Skeletal muscle tissue (tissue), 4 donors: ENCODE results near the gene CEACAM1. TPM values are rescaled to one million over a fixed set of nuclear protein-coding genes. Genes with fewer than 3 reads are reported as not detected.
"Not testable (repeated sequence)": the region's sequence is repeated elsewhere in the genome, so short reads cannot be mapped to it uniquely, and the experiment has no call there.

ENCODE experiments used
- H3K27ac ChIP-seq: one replicate; pipeline ENCODE4 v1.7.0; 2013; ENCODE audit warnings: mild to moderate bottlenecking, low read depth, low read length, inconsistent platforms
- H3K27me3 ChIP-seq, 3 donors: one replicate each; pipeline ENCODE4 v1.7.0; 2013; ENCODE audit warnings: low read length in 3 of 3; ENCODE audit not compliant: control insufficient read depth in 3 of 3, insufficient read depth in 3 of 3
- H3K36me3 ChIP-seq, 3 donors: one replicate each; pipeline ENCODE4 v1.7.0; 2013; ENCODE audit warnings: low read length in 3 of 3; ENCODE audit not compliant: control insufficient read depth in 3 of 3, insufficient read depth in 3 of 3
- H3K4me1 ChIP-seq, 3 donors: one replicate each; pipeline ENCODE4 v1.7.0; 2013; ENCODE audit warnings: low read length in 3 of 3, mild to moderate bottlenecking in 3 of 3; ENCODE audit not compliant: control insufficient read depth in 3 of 3, insufficient read depth in 3 of 3
- H3K4me3 ChIP-seq, 3 donors: one replicate each; pipeline ENCODE4 v1.7.0; 2013; ENCODE audit warnings: low read length in 3 of 3
- H3K9ac ChIP-seq, 3 donors: one replicate each; pipeline ENCODE4 v1.7.0; 2013; ENCODE audit warnings: low read length in 3 of 3, mild to moderate bottlenecking in 3 of 3, moderate library complexity in 2 of 3, low read depth in 1 of 3
- H3K9me3 ChIP-seq, 3 donors: one replicate each; pipeline ENCODE4 v1.7.0; 2013; ENCODE audit warnings: low read length in 3 of 3; ENCODE audit not compliant: control insufficient read depth in 3 of 3
- total RNA-seq: library from RNA; depleted of rRNA; stranded (reverse); fragments of >200 nt; gene quantifications from one replicate; pipeline ENCODE4 v1.2.3, GENCODE V29; 2014
- donor health status: Osteomylitis.

CEACAM1 gene
- total RNA-seq, 1 donor from 2014 or later: 0.52 TPM

GRCh38 chr19:42550521-42550920, 22.2 kb upstream of the CEACAM1 start:
- not testable (repeated sequence) for H3K36me3 ChIP-seq, H3K9me3 ChIP-seq, H3K9ac ChIP-seq, H3K27ac ChIP-seq, H3K4me3 ChIP-seq
- H3K27me3 ChIP-seq: peaks cover 12 to 21% (median 13%) of the 10 kb centered on the region in 3 donors
- peaks cover 0 to 12% (median 3%) of the 10 kb centered on the region in 3 donors for H3K4me1 ChIP-seq

DNA sequence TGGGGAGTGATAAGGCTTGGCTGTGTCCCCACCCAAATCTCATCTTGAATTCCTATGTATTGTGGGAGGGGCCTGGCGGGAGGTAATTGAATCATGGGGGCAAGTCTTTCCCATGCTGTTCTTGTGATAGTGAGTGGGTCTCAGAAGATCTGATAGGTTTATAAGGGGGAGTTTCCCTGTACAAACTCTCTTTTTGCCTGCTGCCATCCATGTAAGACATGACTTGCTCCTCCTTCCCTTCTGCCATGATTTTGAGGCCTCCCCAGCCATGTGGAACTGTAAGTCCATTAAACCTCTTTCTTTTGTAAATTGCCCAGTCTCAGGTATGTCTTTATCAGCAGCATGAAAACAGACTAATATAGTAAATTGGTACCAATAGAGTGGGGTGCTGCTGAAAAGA, 20.8 kb upstream of the CEACAM1 start:
- H3K27ac ChIP-seq, H3K4me1 ChIP-seq, H3K9me3 ChIP-seq, H3K4me3 ChIP-seq, H3K9ac ChIP-seq, H3K36me3 ChIP-seq: not testable (repeated sequence)
- H3K27me3 ChIP-seq: peaks cover 8 to 13% (median 9%) of the 10 kb centered on the region in 3 donors

DNA sequence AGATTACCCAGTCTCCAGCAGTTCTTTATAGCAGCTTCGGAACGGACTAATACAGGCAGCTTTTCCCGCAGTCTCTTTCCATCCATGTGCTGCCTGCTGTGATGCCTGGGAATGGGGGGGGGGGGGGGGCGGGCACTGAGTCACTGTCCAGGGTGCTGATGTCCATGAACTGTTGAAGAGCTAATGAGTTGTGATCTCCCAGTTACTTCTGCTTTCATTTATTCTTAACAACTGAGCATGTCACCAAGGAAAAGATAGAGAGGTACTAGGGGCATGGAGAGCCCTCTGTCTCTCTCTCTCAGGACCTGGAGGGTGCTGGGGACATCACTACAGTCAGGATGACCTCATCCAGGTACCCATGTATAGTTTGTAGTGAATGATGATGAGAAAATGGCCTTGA, 20.3 kb upstream of the CEACAM1 start:
- H3K36me3 ChIP-seq: no peaks in the 10 kb centered on the region
- H3K27ac ChIP-seq: no peak overlapping the region
- no peaks in the 10 kb centered on the region for H3K4me1 ChIP-seq
- H3K27me3 ChIP-seq: peaks cover 8 to 14% (median 9%) of the 10 kb centered on the region in 3 donors
- no peaks in the 10 kb centered on the region for H3K9me3 ChIP-seq
- H3K4me3 ChIP-seq: no peak overlapping the region
- no peak overlapping the region for H3K9ac ChIP-seq

DNA sequence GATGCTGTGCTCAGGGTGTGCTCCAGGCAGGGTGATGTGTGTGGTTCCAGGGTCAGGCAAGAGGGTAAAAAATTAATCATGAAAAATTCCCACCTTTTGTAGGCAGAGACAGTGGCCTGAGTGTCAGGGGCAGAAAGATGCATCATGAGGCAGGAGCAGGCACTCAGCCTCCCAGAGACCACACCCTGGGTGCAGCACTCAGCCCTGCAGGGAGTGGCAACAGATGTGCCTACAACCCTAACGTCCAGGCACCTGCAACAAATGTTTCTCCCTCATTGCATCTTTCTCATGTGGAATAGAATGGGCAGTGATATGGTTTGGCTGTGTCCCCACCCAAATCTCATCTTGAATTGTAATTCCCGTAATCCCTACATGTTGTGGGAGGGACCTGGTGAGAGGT, 19.6 kb upstream of the CEACAM1 start:
- Histone ChIP-seq H3K27me3 (peaks cover 8 to 18% (median 9%) of the 10 kb centered on the region in 3 donors), H3K4me1 (no peaks in the 10 kb centered on the region), H3K36me3 (no peaks in the 10 kb centered on the region), H3K9me3 (no peaks in the 10 kb centered on the region), H3K9ac (no peak overlapping the region), H3K27ac (no peak overlapping the region), H3K4me3 (no peak overlapping the region)

DNA sequence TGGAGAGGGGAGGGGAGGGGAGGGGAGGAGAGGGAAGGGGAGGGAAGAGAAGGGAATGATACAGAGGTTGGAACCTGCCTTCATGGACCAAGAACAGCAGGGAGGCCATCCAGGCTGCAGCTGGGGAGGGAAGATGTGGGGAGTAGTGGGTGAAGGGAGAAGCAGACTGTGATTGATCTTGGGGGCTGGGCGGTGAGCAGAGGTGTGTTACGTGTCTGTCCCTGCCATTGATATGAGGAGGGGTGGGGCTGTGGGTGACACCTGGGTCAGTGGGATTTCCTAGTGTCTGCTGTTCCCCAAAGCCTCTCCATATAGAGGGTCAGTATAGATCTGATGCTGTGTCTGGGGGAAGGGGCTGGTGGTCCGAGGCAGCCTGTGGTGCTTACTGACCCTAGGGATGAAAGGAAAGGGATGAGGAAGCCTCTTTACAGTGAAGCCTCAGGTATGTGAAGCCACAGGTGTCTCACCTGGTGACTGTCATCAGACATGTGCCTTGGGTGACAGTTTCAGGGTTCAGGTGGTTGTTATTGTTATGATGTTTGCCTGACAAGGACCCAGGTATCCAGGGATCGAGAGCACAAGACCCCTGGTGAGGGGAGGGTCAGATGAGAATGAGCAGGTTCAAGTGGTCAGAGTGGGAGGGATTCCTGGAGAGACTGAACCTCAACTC, 18.7 kb upstream of the CEACAM1 start:
- H3K4me3 ChIP-seq: no peak overlapping the region
- H3K36me3 ChIP-seq: no peaks in the 10 kb centered on the region
- no peak overlapping the region for H3K9ac ChIP-seq
- H3K4me1 ChIP-seq: no peaks in the 10 kb centered on the region
- H3K9me3 ChIP-seq: no peaks in the 10 kb centered on the region
- no peak overlapping the region for H3K27ac ChIP-seq
- H3K27me3 ChIP-seq: peaks cover 8 to 22% (median 9%) of the 10 kb centered on the region in 3 donors

DNA sequence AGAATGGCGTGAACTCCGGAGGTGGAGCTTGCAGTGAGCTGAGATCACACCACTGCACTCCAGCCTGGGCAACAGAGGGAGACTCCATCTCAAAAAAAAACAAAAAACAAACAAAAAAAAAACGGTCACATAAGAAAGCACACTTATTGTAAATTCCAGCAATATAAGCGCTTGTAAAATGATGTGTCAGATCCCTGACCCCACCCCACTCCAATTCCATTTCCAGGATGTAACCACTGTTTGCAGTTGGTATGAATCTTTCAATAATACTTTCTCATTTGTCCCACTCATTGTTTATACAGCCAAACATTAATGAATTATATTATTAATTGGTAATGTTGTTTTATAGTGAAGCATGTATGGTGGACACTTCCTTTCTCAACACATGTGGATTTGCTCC, 15.9 kb upstream of the CEACAM1 start:
- Histone ChIP-seq H3K27ac (no peak overlapping the region), H3K9ac (no peak overlapping the region), H3K36me3 (no peaks in the 10 kb centered on the region), H3K4me1 (no peaks in the 10 kb centered on the region), H3K27me3 (peaks cover 6 to 22% (median 8%) of the 10 kb centered on the region in 3 donors), H3K9me3 (no peaks in the 10 kb centered on the region), H3K4me3 (no peak overlapping the region)

- no peak overlapping the region for H3K4me3 ChIP-seq
- no peaks in the 10 kb centered on the region for H3K9me3 ChIP-seq
- peaks cover 6 to 21% (median 8%) of the 10 kb centered on the region in 3 donors for H3K27me3 ChIP-seq
- H3K27ac ChIP-seq: no peak overlapping the region
- no peaks in the 10 kb centered on the region for H3K36me3 ChIP-seq
- no peak overlapping the region for H3K9ac ChIP-seq
- no peaks in the 10 kb centered on the region for H3K4me1 ChIP-seq
Observed at GRCh38 chr19:42542791-42543190, 14.5 kb upstream of the CEACAM1 start.

- Histone ChIP-seq H3K27ac (no peak overlapping the region), H3K4me1 (no peaks in the 10 kb centered on the region), H3K36me3 (no peaks in the 10 kb centered on the region), H3K27me3 (peaks cover 0 to 9% (median 0%) of the 10 kb centered on the region in 3 donors), H3K4me3 (no peak overlapping the region), H3K9ac (no peak overlapping the region), H3K9me3 (no peaks in the 10 kb centered on the region)
Observed at GRCh38 chr19:42540071-42540553, 11.8 kb upstream of the CEACAM1 start.

GRCh38 chr19:42538841-42539709, 10.8 kb upstream of the CEACAM1 start:
- no peaks in the 10 kb centered on the region for H3K9me3 ChIP-seq
- no peak overlapping the region for H3K4me3 ChIP-seq

GRCh38 chr19:42535276-42535675, 7.0 kb upstream of the CEACAM1 start:
- not testable (repeated sequence) for H3K36me3 ChIP-seq, H3K27ac ChIP-seq, H3K9ac ChIP-seq, H3K4me1 ChIP-seq, H3K27me3 ChIP-seq, H3K9me3 ChIP-seq, H3K4me3 ChIP-seq

More at GRCh38 chr19:42538841-42539709, 10.8 kb upstream of the CEACAM1 start:
- peaks cover 0 to 9% (median 0%) of the 10 kb centered on the region in 3 donors for H3K27me3 ChIP-seq
- H3K9ac ChIP-seq: no peak overlapping the region
- no peak overlapping the region for H3K27ac ChIP-seq
- H3K36me3 ChIP-seq: no peaks in the 10 kb centered on the region
- no peaks in the 10 kb centered on the region for H3K4me1 ChIP-seq
